ENCODE results near the gene FBXW8.
"Not testable (repeated sequence)": the region's sequence is repeated elsewhere in the genome, so short reads cannot be mapped to it uniquely, and the experiment has no call there.

Gene FBXW8

GRCh38 chr12:117042171-117042842, 131.6 kb downstream of the FBXW8 start:
- no peak for DNase-seq

GRCh38 chr12:117042862-117043261, 132.1 kb downstream of the FBXW8 start:
- no peak for DNase-seq

- no peak for DNase-seq
Measured at GRCh38 chr12:117044311-117044710, 133.6 kb downstream of the FBXW8 start.

- no peak for DNase-seq
Measured at GRCh38 chr12:117044790-117045159, 134.0 kb downstream of the FBXW8 start.

- no peak for DNase-seq
Measured at GRCh38 chr12:117045160-117046010, 134.6 kb downstream of the FBXW8 start.

- DNase-seq: no peak
Measured at GRCh38 chr12:117046011-117046369, 135.2 kb downstream of the FBXW8 start.

- DNase-seq: no peak
Measured at GRCh38 chr12:117046425-117046824, 135.7 kb downstream of the FBXW8 start.

GRCh38 chr12:117046861-117047530, 136.2 kb downstream of the FBXW8 start:
- no peak for DNase-seq

GRCh38 chr12:117047810-117048584, 137.2 kb downstream of the FBXW8 start:
- DNase-seq: no peak

- no peak for DNase-seq
Measured at GRCh38 chr12:117048585-117048904, 137.8 kb downstream of the FBXW8 start.

GRCh38 chr12:117049295-117049694, 138.5 kb downstream of the FBXW8 start:
- no peak for DNase-seq

GRCh38 chr12:117050060-117050459, 139.3 kb downstream of the FBXW8 start:
- DNase-seq: no peak

- DNase-seq: no peak
Measured at GRCh38 chr12:117051380-117051779, 140.6 kb downstream of the FBXW8 start.

GRCh38 chr12:117052386-117053049, 141.8 kb downstream of the FBXW8 start:
- no peak for DNase-seq

GRCh38 chr12:117053050-117053400, 142.3 kb downstream of the FBXW8 start:
- no peak for DNase-seq

GRCh38 chr12:117053597-117054201, 142.9 kb downstream of the FBXW8 start:
- no peak for DNase-seq

GRCh38 chr12:117054279-117054678, 143.5 kb downstream of the FBXW8 start:
- no peak for DNase-seq

GRCh38 chr12:117057626-117058025, 146.9 kb downstream of the FBXW8 start:
- not testable (repeated sequence) for DNase-seq

GRCh38 chr12:117058442-117059072, 147.8 kb downstream of the FBXW8 start:
- DNase-seq: no peak

- DNase-seq: no peak
Measured at GRCh38 chr12:117059156-117059555, 148.4 kb downstream of the FBXW8 start.

GRCh38 chr12:117060246-117060928, 149.6 kb downstream of the FBXW8 start:
- DNase-seq: no peak
